Measurements from ENCODE around the gene CNOT8.

- TF ChIP-seq YY1 (IDR thresholded peaks at IDR 0.05; ENCODE audit: low read depth), result no peak
- TF ChIP-seq EGR1 (IDR thresholded peaks at IDR 0.05), result no peak
- TF ChIP-seq NFIC (IDR thresholded peaks at IDR 0.05), result no peak
- TF ChIP-seq EP300 (IDR thresholded peaks at IDR 0.05; ENCODE audit: borderline replicate concordance), result no peak
These were observed 42.7 kb upstream of the CNOT8 start for GRCh38 chr5:154815684-154816247.
